Inferior parietal cortex (tissue), 1 donor: ENCODE data around the gene SERINC4.
A peak's percentile ranks its signal among the peaks of the same experiment; 100 is the strongest.
"Not testable (repeated sequence)": the region's sequence is repeated elsewhere in the genome, so short reads cannot be mapped to it uniquely, and the experiment has no call there.

ENCODE experiments used
- DNase-seq: peaks from one replicate; pipeline ENCODE4 v3.0.0-alpha.2; 2016; ENCODE audit errors: extremely low spot score

The SERINC4 gene

DNA sequence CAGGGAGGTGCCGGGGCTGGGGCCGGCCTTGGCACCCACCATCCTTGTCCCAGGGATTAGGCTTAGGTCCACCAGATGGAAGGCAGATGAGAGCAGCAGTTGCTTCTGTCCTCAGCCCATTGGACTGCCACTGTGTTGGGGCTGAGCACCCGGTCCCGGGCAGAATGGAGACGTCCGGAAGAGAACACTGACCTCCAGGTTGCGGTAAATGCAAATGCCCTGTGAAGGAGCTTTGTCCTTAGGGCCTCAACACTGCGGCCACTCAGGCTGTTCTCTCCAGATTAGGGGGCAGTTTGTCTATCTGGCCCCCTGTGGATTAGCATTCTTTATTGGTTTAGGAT, at the start of gene SERINC4:
Gene SERINC4 (minus strand): TSS at position 276 of the 341 bp plus-strand sequence. CDS start 234 bp downstream, at position 42.
- no peak for DNase-seq

GRCh38 chr15:43845421-43845820, 45.4 kb upstream of the SERINC4 start:
- no peak for DNase-seq

DNA sequence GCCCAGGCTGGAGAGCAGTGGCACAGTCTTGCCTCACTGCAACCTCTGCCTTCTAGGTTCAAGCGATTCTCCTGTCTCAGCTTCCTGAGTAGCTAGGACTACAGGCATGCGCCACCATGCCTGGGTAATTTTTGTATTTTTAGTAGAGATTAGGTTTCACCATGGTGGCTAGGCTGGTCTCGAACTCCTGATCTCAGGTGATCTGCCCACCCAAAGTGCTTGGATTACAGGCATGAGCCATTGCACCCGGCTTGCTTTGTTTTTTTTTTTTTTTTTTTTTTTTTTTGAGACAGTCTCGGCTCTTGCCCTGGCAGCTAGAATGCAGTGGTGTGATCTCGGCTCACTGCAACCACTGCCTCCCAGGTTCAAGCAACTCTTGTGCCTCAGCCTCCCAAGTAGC, 32.5 kb upstream of the SERINC4 start:
- not testable (repeated sequence) for DNase-seq

DNA sequence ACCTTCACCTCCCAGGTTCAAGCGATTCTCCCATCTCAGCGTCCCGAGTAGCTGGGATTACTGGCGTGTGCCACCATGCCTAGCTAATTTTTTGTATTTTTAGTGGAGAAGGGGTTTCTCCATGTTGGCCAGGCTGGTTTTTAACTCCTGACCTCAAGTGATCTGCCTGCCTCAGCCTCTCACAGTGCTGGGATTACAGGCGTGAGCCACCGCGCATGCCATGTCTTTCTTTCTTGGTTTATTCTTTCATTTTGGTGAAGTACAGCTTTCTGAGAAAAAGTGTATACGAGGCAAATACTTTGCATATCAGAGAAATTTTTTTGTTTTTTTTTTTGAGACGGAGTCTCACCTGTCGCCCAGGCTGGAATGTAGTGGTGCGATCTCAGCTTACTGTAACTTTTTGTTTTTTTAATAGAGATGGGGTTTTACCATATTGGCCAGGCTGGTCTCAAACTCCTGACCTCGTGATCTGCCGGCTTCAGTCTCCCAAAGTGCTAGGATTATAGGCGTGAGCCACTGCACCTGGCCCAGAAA, 31.6 kb upstream of the SERINC4 start:
- DNase-seq: not testable (repeated sequence)

GRCh38 chr15:43830691-43831275, 30.8 kb upstream of the SERINC4 start:
- DNase-seq: not testable (repeated sequence)

DNA sequence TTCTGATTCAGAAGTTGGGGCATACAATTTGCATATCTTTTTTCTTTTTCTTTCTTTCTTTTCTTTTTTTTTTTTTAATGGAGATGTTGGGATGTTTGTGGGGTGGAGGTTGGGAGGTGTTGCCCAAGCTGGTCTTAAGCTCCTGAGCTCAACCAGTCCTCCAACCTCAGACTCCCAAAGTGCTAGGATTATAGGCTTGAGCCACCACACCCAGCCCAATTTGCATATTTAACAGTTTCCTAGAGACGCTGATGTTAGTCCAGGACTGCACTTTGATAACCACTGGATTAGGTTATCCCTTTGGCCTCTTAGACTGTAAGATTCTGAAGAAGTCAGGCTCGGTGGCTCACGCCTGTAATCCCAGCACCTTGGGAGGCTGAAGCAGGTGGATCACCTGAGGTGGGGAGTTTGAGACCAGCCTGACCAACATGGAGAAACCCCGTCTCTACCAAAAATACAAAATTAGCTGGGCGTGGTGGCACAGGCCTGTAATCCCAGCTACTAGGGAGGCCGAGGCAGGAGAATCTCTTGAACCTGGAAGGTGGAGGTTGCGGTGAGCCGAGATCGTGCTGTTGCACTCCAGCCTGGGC, 30.0 kb upstream of the SERINC4 start:
- DNase-seq: not testable (repeated sequence)

DNA sequence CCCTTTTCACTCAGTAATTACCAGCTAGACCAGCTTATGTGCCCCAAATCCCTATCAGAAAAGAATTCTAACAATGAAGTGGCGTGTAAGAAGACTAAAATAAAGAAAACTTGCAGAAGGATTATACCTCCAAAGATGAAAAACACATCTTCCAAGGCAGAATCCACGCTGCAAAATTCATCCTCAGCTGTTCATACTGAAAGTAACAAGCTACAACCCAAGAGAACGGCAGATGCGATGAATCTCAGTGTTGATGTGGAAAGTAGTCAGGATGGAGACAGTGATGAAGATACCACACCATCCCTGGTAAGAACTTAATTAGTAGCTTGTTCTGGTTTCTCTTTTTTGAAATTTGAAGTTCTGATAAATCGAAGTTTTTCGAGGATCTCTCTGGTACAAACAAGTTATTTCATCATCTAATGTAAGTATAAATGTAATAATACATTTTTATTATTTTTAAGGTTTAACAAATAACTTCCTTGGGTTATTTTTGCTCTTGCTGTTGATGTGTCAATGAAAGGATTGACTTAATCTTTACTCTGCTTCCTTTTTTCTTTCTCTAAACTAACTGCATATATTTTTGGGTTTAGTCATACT, 28.1 kb upstream of the SERINC4 start:
- no peak for DNase-seq

GRCh38 chr15:43826508-43827341, 26.7 kb upstream of the SERINC4 start, which contains the start of gene WDR76:
Gene WDR76, plus strand, starts transcription at chr15:43827002. Its CDS starts 31 bp downstream, at chr15:43827033.
- DNase-seq: peak; percentile 49

- DNase-seq: no peak
Measured at GRCh38 chr15:43826029-43826507, 26.0 kb upstream of the SERINC4 start.

DNA sequence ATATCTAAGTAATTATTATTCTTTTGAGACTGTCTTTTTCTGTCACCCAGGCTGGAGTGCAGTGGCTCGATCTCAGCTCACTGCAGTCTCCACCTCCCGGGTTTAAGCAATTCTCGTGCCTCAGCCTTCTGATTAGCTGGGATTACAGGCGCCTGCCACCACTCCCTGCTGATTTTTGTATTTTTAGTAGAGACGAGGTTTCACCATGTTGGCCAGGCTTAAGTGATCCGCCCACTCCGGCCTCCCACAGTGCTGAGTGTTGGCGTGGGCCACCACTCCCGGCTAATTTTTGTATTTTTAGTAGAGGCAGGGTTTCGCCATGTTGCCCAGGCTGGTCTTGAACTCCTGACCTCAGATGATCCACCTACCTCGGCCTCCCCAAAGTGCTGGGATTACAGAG, 25.3 kb upstream of the SERINC4 start:
- DNase-seq: not testable (repeated sequence)

- DNase-seq: peak; percentile 99
Measured at GRCh38 chr15:43824302-43825246, 24.6 kb upstream of the SERINC4 start, which contains the start of gene MFAP1. Gene MFAP1, minus strand, starts transcription at chr15:43824690. Its CDS starts 121 bp downstream, at chr15:43824569.

DNA sequence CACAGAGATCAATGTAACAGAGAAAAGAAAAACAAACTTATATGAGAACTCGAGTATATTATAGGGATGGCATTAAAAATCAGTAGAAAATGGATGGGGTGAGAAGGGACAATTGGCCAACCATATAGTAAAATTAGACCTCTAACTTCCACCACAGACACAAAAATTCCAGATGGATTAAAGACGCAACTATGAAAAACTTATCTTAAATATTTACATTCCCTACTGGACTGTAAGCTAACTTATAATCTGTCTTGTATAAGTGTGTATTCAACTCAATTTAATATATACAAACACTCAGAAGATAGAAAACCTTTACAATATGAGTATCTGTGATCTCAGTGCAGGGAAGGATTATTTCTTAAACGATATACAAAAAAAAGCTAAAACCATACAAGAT, 21.5 kb upstream of the SERINC4 start:
- no peak for DNase-seq

GRCh38 chr15:43815064-43815463, 15.0 kb upstream of the SERINC4 start:
- DNase-seq: not testable (repeated sequence)

DNA sequence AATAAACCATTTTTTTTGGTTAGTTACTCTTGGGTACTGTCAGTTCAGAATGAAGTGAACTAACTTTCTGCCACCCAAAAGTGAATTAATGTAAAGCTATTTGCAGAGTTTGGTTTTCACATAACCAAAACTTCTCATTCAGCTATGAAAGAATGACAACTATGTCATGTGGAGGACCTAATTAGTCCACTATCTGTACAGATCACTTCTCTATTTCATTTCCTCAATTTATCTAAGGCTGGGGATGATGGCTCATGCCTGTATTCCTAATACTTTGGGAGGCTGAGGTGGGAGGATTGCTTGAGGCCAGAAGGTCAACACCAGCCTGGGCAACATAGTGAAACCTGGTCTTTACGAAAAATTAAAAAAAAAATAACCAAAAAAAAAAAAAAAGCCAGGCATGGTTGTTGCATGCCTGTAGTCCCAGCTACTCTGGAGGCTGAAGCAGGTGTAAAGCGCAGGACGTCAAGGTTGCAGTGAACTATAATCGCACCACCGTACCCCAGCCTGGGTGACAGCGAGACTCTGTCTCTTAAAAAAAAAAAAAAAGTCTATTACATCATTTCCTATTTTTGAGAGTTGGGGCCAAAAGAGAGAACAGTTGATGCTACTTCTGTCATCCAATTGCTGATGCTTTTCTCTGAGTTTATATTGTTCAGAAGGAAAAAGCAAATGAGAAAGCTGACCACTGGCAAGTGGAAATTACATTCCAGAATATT, 9.1 kb upstream of the SERINC4 start:
- no peak for DNase-seq

- DNase-seq: no peak
Measured at GRCh38 chr15:43808435-43808950, 8.5 kb upstream of the SERINC4 start.

DNA sequence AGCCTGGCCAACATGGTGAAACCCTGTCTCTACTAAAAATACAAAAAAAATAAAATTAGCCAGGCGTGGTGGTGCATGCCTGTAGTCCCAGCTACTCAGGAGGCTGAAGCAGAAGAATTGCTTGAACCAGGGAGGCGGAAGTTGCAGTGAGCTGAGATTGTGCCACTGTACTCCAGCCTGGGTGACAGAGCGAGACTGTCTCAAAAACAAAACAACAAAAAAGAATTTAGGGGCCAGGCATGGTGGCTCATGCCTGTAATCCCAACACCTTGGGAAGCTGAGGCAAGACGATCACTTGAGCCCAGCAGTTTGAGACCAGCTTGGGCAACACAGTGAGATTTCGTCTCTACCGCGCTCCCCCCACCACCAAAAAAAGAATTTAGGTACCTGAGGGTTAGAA, 2.7 kb upstream of the SERINC4 start:
- not testable (repeated sequence) for DNase-seq

- peak; percentile 94 for DNase-seq
Measured at GRCh38 chr15:43800286-43801141, 494 bp upstream of the SERINC4 start, which contains the start of gene HYPK. Gene HYPK, plus strand, starts transcription at chr15:43800599. Its CDS starts 24 bp downstream, at chr15:43800623.

DNA sequence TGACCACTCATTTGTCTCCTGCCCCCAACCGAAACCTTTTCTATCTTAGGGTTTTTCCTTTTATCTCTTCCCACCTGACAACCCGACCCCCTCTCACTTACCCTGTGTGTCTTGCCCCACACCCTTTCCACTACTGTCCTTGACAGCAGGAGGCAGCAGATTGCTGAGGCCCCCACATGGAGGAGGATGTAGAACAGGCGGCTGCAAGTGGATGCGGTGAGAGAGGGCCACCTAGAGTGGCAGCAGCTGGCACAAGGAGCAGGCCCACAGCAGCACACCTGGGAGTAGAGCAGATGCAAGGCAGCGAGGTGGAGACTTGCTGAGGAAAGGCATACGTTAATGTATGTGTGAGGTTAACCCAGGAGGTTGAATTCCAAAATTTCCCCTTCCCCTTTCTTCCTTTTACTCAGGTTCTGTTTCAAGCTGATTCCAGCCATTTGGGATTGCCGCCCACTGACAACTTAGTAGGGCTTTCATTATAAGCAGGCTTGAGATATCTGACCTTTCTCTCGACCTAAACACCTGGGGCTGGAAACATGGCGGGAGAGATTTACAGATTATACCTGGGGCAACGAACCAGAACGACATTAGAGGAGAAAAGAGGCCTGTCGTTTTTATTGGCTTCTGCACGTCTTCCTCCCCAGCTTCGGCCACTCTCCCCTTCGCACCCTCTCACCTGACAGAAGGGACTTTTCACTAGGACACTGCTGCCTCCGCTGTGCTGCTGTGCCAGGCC, 643 bp downstream of the SERINC4 start:
- no peak for DNase-seq
